Astrocyte (in vitro differentiated cells and primary cell): ENCODE results near the gene GLB1L2.

Source experiments
- EZH2 ChIP-seq: IDR thresholded peaks from 2 replicates; pipeline ENCODE4 v1.6.1; 2012; ENCODE audit warnings: mild to moderate bottlenecking, low read length, inconsistent platforms; ENCODE audit not compliant: insufficient read depth
- TF ChIP-seq, protein P1 (sequence below): IDR thresholded peaks from 2 replicates; pipeline ENCODE4 v1.5.1; 2011; ENCODE audit warnings: low read depth, mild to moderate bottlenecking, inconsistent platforms, low read length, moderate library complexity; ENCODE audit not compliant: insufficient read depth

GRCh38 chr11:134346976-134347350 is 15.2 kb downstream of the GLB1L2 start:
- TF ChIP-seq, protein P1, sequence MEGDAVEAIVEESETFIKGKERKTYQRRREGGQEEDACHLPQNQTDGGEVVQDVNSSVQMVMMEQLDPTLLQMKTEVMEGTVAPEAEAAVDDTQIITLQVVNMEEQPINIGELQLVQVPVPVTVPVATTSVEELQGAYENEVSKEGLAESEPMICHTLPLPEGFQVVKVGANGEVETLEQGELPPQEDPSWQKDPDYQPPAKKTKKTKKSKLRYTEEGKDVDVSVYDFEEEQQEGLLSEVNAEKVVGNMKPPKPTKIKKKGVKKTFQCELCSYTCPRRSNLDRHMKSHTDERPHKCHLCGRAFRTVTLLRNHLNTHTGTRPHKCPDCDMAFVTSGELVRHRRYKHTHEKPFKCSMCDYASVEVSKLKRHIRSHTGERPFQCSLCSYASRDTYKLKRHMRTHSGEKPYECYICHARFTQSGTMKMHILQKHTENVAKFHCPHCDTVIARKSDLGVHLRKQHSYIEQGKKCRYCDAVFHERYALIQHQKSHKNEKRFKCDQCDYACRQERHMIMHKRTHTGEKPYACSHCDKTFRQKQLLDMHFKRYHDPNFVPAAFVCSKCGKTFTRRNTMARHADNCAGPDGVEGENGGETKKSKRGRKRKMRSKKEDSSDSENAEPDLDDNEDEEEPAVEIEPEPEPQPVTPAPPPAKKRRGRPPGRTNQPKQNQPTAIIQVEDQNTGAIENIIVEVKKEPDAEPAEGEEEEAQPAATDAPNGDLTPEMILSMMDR, result no peak
- TF ChIP-seq EZH2, result no peak
